Measurements from ENCODE around the gene GIMAP8.

DNA sequence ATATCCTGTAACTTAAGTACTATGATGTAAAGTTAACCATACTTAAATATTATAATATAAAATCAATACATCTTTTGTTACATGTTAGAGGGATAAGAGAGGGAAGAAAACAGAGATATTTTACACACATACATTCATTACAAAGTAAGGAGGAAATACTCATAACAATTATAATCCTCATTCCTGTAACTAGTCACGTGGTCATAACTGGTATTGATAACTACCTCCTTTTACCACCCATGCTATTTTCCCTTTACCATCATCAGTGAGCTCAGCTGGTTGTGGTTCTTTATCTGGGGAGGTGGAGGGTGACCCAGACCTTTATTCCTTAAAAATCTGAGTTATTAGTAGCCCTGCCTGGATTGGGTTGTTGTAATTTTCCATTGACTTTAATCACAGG is 8.3 kb downstream of the GIMAP8 start:
- TF ChIP-seq, protein P1, sequence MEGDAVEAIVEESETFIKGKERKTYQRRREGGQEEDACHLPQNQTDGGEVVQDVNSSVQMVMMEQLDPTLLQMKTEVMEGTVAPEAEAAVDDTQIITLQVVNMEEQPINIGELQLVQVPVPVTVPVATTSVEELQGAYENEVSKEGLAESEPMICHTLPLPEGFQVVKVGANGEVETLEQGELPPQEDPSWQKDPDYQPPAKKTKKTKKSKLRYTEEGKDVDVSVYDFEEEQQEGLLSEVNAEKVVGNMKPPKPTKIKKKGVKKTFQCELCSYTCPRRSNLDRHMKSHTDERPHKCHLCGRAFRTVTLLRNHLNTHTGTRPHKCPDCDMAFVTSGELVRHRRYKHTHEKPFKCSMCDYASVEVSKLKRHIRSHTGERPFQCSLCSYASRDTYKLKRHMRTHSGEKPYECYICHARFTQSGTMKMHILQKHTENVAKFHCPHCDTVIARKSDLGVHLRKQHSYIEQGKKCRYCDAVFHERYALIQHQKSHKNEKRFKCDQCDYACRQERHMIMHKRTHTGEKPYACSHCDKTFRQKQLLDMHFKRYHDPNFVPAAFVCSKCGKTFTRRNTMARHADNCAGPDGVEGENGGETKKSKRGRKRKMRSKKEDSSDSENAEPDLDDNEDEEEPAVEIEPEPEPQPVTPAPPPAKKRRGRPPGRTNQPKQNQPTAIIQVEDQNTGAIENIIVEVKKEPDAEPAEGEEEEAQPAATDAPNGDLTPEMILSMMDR (IDR thresholded peaks at IDR 0.05), result no peak
- TF ChIP-seq POLR2AphosphoS5 (IDR thresholded peaks at IDR 0.05; ENCODE audit: insufficient read depth in 1 of 2, low read depth in 1 of 2) (no peak), POLR2A (IDR thresholded peaks at IDR 0.05) (no peak)

All from vagina (tissue), 2 donors.